GM23338 (cell line): ENCODE measurements around the gene CCNF. TPM values are rescaled to one million over a fixed set of nuclear protein-coding genes. Genes with fewer than 3 reads are reported as not detected.

ENCODE experiments used
- ATAC-seq: fragments of 200-7000 bp; cut with Tn5 transposase; 3 replicates; pipeline ENCODE4 v1.9.1; 2020
- DNase-seq: peaks from one replicate; pipeline ENCODE4 v3.0.0-alpha.2; 2015; ENCODE audit warnings: low spot score
- H2AFZ ChIP-seq: fragments of 200-600 bp; sonication (generic); 2 replicates; pipeline ENCODE4 v1.8.0; 2016; ENCODE audit warnings: antibody characterized with exemption, mild to moderate bottlenecking, moderate library complexity
- H3F3A ChIP-seq: fragments of 200-600 bp; sonication (generic); replicated peaks from 2 replicates; pipeline ENCODE4 v1.8.0; 2017; ENCODE audit warnings: antibody characterized with exemption, mixed run types, low read depth
- H3K27ac ChIP-seq: fragments of 200-600 bp; sonication (generic); 2 replicates; pipeline ENCODE4 v1.6.1; 2016; ENCODE audit warnings: low read depth
- H3K27me3 ChIP-seq: fragments of 200-600 bp; sonication (generic); 2 replicates; pipeline ENCODE4 v1.8.0; 2016; ENCODE audit warnings: mild to moderate bottlenecking, mixed run types, moderate library complexity; ENCODE audit not compliant: insufficient read depth
- H3K36me3 ChIP-seq: fragments of 200-600 bp; sonication (generic); 2 replicates; pipeline ENCODE4 v1.8.0; 2016; ENCODE audit warnings: mild to moderate bottlenecking; ENCODE audit not compliant: insufficient read depth
- H3K4me1 ChIP-seq: fragments of 200-600 bp; sonication (generic); 2 replicates; pipeline ENCODE4 v1.8.0; 2016; ENCODE audit warnings: mild to moderate bottlenecking, moderate library complexity; ENCODE audit not compliant: insufficient read depth
- H3K4me2 ChIP-seq: fragments of 200-600 bp; sonication (generic); 2 replicates; pipeline ENCODE4 v1.7.1; 2017; ENCODE audit warnings: mixed run types
- H3K4me3 ChIP-seq: fragments of 200-600 bp; sonication (generic); 2 replicates; pipeline ENCODE4 v1.6.1; 2016; ENCODE audit warnings: mixed run types
- H3K79me2 ChIP-seq: fragments of 200-600 bp; sonication (generic); replicated peaks from 2 replicates; pipeline ENCODE4 v1.8.0; 2017; ENCODE audit warnings: mild to moderate bottlenecking; ENCODE audit not compliant: insufficient read depth
- H3K9me2 ChIP-seq: fragments of 200-600 bp; sonication (generic); 2 replicates; pipeline ENCODE4 v1.8.0; 2017; ENCODE audit not compliant: insufficient read depth
- H4K20me1 ChIP-seq: fragments of 200-600 bp; sonication (generic); replicated peaks from 2 replicates; pipeline ENCODE4 v1.8.0; 2017; ENCODE audit warnings: mild to moderate bottlenecking; ENCODE audit not compliant: insufficient read depth
- H3K27ac Mint-ChIP-seq: 2 replicates; pipeline ENCODE4 v1.8.0; 2020; ENCODE audit warnings: inconsistent platforms, mild to moderate bottlenecking, moderate library complexity, mixed read lengths
- H3K27me3 Mint-ChIP-seq: 3 replicates; pipeline ENCODE4 v1.8.0; 2022; ENCODE audit warnings: low read depth, mild to moderate bottlenecking, moderate library complexity, mixed read lengths, inconsistent platforms; ENCODE audit not compliant: insufficient read depth, poor library complexity
- H3K36me3 Mint-ChIP-seq: 3 replicates; pipeline ENCODE4 v1.8.0; 2021; ENCODE audit warnings: low read depth, mild to moderate bottlenecking, inconsistent platforms, moderate library complexity, mixed read lengths
- H3K4me1 Mint-ChIP-seq: 3 replicates; pipeline ENCODE4 v1.8.0; 2020; ENCODE audit warnings: mild to moderate bottlenecking, inconsistent platforms, mixed read lengths
- H3K4me3 Mint-ChIP-seq: 3 replicates; pipeline ENCODE4 v1.8.0; 2021; ENCODE audit warnings: moderate library complexity, mild to moderate bottlenecking, inconsistent platforms, mixed read lengths
- H3K9me3 Mint-ChIP-seq: 3 replicates; pipeline ENCODE4 v1.8.0; 2020; ENCODE audit warnings: moderate library complexity, mild to moderate bottlenecking, inconsistent platforms, mixed read lengths
- ETS1 ChIP-seq: IDR thresholded peaks from 2 replicates; pipeline ENCODE4 v1.6.1; 2016; ENCODE audit warnings: antibody characterized with exemption
- EZH2phosphoT487 ChIP-seq: fragments of 200-600 bp; sonication (generic); IDR thresholded peaks from one replicate; pipeline ENCODE4 v1.8.1; 2018; ENCODE audit warnings: antibody characterized with exemption; ENCODE audit not compliant: unreplicated experiment
- NANOG ChIP-seq: IDR thresholded peaks from 2 replicates; pipeline ENCODE4 v1.6.1; 2016; ENCODE audit warnings: antibody characterized with exemption, borderline replicate concordance
- POLR2AphosphoS5 ChIP-seq: IDR thresholded peaks from 2 replicates; pipeline ENCODE4 v1.6.1; 2016; ENCODE audit warnings: antibody characterized with exemption, low read depth
- polyA plus RNA-seq: library from polyadenylated mRNA; unstranded; fragments of >200 nt; fragmentation: Nextera tagmentation; extraction: Ambion mirVana; gene quantifications from 2 replicates; pipeline ENCODE4 v1.2.1, GENCODE V29; 2016
- total RNA-seq: library from RNA; depleted of rRNA; stranded (reverse); fragments of >200 nt; shearing (Covaris generic); gene quantifications from 2 replicates; pipeline ENCODE4 v1.2.3, GENCODE V29; 2014
- TF ChIP-seq, protein P1 (sequence below), 2 experiments: fragments of 200-600 bp in 1 of 2; sonication (generic) in 1 of 2; conservative IDR thresholded peaks; 2 replicates each; pipeline versions ENCODE4 v1.5.1 to v1.6.1; 2016 to 2017; ENCODE audit warnings: antibody characterized with exemption in 2 of 2, low read depth in 2 of 2, mild to moderate bottlenecking in 2 of 2, moderate library complexity in 1 of 2

Gene CCNF
- total and polyA plus RNA-seq, 2 experiments from 2014 or later, result 21.2 to 54.2 TPM

DNA sequence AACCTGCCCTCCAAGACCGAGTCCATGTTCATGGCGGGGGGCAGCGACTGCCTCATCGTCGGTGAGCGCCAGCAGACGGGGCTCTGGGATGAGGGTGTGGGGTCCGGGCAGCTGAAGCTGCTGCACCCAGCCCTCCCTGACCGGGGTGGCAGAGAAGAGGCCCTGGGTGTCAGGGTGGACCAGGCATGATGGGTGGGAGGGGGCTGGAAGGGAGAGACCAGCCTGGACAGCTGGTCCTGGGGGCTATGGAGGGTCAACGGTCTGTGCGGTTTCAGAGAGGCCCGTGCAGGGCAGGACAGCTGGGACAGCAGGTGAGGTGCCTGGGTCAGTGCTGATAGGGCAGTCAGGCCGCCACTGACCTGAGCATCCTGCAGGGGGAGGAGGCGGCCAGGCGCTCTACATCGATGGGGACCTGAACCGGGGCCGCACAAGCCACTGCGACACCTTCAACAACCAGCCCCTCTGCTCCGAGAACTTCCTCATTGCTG, 71.2 kb downstream of the CCNF start:
- H3K79me2 ChIP-seq, result no peaks in the 10 kb centered on the region
- DNase-seq (peak; percentile 48), ATAC-seq (peak; percentile 36)
- H3K4me1 ChIP-seq, result peaks cover 7% of the 10 kb centered on the region; the same call in 1 of the 2 replicates
- no peak overlapping the region for H3K27ac ChIP-seq
- H3K36me3 ChIP-seq, result no peaks in the 10 kb centered on the region
- Mint-ChIP-seq H3K4me3 (no peak overlapping the region), H3K9me3 (no peaks in the 10 kb centered on the region), H3K27ac (peak overlapping the region; percentile 78; the same call in 1 of the 2 replicates), H3K4me1 (peaks cover 5% of the 10 kb centered on the region), H3K27me3 (no peaks in the 10 kb centered on the region), H3K36me3 (peaks cover 8% of the 10 kb centered on the region; the same call in 2 of the 3 replicates)
- no peaks in the 10 kb centered on the region; the same call in 1 of the 2 replicates for H4K20me1 ChIP-seq
- no peak overlapping the region for H3K4me2 ChIP-seq
- no peaks in the 10 kb centered on the region for H3K27me3 ChIP-seq
- no peak overlapping the region for H2AFZ ChIP-seq
- H3K9me2 ChIP-seq, result no peaks in the 10 kb centered on the region
- TF ChIP-seq ETS1, result no peak
- TF ChIP-seq, protein P1, sequence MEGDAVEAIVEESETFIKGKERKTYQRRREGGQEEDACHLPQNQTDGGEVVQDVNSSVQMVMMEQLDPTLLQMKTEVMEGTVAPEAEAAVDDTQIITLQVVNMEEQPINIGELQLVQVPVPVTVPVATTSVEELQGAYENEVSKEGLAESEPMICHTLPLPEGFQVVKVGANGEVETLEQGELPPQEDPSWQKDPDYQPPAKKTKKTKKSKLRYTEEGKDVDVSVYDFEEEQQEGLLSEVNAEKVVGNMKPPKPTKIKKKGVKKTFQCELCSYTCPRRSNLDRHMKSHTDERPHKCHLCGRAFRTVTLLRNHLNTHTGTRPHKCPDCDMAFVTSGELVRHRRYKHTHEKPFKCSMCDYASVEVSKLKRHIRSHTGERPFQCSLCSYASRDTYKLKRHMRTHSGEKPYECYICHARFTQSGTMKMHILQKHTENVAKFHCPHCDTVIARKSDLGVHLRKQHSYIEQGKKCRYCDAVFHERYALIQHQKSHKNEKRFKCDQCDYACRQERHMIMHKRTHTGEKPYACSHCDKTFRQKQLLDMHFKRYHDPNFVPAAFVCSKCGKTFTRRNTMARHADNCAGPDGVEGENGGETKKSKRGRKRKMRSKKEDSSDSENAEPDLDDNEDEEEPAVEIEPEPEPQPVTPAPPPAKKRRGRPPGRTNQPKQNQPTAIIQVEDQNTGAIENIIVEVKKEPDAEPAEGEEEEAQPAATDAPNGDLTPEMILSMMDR (conservative IDR thresholded peaks at IDR 0.05; ENCODE audit: low read depth in 2 of 2), result peak in 1 of 2 experiments; percentile 18; a peak in 2 of 4 replicates
- H3K4me3 ChIP-seq, result no peak overlapping the region; the same call in 1 of the 2 replicates
- peaks cover 4% of the 10 kb centered on the region; the same call in 1 of the 2 replicates for H3F3A ChIP-seq

DNA sequence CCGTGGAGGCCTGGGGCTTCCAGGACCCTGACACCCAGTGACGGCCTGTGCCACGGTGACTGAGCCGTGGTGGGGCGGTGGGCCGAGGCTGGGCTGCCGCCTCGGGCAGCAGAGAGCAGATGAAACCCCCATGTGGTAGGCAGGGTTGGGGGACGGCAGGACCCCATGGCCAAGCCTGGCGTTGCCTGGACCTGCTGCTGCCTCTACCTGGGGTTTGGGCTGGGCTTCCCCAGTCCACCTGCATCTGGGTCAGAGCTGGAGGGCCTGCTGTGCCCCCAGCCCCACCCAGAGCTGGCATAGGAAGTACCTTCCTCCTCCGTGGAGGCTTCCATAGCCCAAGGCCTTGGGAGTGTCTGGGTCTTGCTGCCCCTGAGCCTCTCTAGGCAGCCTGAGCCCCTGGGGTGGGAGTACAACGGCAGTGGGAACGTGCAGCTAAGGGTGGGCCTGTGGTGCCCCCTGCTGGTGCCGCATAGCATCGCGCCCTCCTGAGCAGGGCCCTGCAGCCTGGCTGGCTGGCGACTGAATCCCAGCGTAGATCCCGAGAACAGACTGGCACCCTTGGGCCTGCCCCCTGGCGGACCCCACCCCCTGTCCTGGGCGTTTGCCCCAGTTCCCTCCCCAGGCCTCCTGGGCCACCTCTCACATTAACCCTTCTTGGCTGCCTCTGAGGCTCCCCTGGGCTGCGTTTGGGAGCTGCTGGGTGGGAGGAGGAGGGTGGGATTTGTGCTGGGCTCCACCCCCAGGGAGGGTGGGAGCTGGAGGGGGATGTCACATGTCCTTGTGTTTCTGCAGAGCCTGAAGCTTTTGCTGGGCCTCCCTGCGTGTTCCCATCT, 71.9 kb downstream of the CCNF start:
- Histone ChIP-seq H4K20me1 (no peaks in the 10 kb centered on the region; the same call in 1 of the 2 replicates), H3K9me2 (no peaks in the 10 kb centered on the region), H3F3A (peaks cover 4% of the 10 kb centered on the region; the same call in 1 of the 2 replicates), H3K4me3 (peak overlapping the region; percentile 69), H3K27ac (peak overlapping the region; percentile 59; the same call in 1 of the 2 replicates), H3K4me2 (peak overlapping the region; percentile 88), H3K36me3 (no peaks in the 10 kb centered on the region), H2AFZ (peak overlapping the region; percentile 92), H3K27me3 (no peaks in the 10 kb centered on the region), H3K4me1 (peaks cover 7% of the 10 kb centered on the region; the same call in 1 of the 2 replicates), H3K79me2 (no peaks in the 10 kb centered on the region)
- DNase-seq (peak; percentile 91), ATAC-seq (peak; percentile 95)
- Mint-ChIP-seq H3K4me1 (peaks cover 5% of the 10 kb centered on the region), H3K27me3 (no peaks in the 10 kb centered on the region), H3K36me3 (peaks cover 8% of the 10 kb centered on the region; the same call in 2 of the 3 replicates), H3K4me3 (peak overlapping the region; percentile 57; the same call in 2 of the 3 replicates), H3K27ac (no peak overlapping the region), H3K9me3 (no peaks in the 10 kb centered on the region)
- TF ChIP-seq, protein P1 (conservative IDR thresholded peaks at IDR 0.05; ENCODE audit: low read depth in 2 of 2), result peak; percentile 95
- TF ChIP-seq POLR2AphosphoS5, result 0 out of 2 replicates have a peak, but pooled peaks have one; percentile 23
- no peak for TF ChIP-seq EZH2phosphoT487
- TF ChIP-seq NANOG, result no peak
